ENCODE data around the gene PAX5. TPM values are rescaled to one million over a fixed set of nuclear protein-coding genes. Genes with fewer than 3 reads are reported as not detected.

Gene PAX5
- total RNA-seq, 1 experiment from 2014 or later, result 6.6 TPM

GRCh38 chr9:36968574-36969215 is 65.4 kb downstream of the PAX5 start (continued):
- TF ChIP-seq AFF4 (CRISPR knock-in tag; IDR thresholded peaks at IDR 0.05; ENCODE audit: borderline replicate concordance) (no peak), ARID4B (CRISPR knock-in tag; IDR thresholded peaks at IDR 0.05; ENCODE audit: borderline replicate concordance) (no peak), HMGA2 (CRISPR knock-in tag; IDR thresholded peaks at IDR 0.05) (no peak)

GRCh38 chr9:36967997-36968396 is 66.1 kb downstream of the PAX5 start:
- TF ChIP-seq IRF1 (CRISPR knock-in tag; IDR thresholded peaks at IDR 0.05), result no peak
- TF ChIP-seq FOXK1 (CRISPR knock-in tag; IDR thresholded peaks at IDR 0.05), result no peak
- no peak for TF ChIP-seq FOXP1 (CRISPR knock-in tag; IDR thresholded peaks at IDR 0.05; ENCODE audit: borderline replicate concordance)
- no peak for TF ChIP-seq NR1H2 (CRISPR knock-in tag; IDR thresholded peaks at IDR 0.05)
- no peak for TF ChIP-seq STAT6 (CRISPR knock-in tag; conservative IDR thresholded peaks at IDR 0.05; ENCODE audit: low read depth)
- no peak for TF ChIP-seq AFF4 (CRISPR knock-in tag; IDR thresholded peaks at IDR 0.05; ENCODE audit: borderline replicate concordance)
- TF ChIP-seq USF1 (CRISPR knock-in tag; IDR thresholded peaks at IDR 0.05), result no peak
- TF ChIP-seq MYBL2 (CRISPR knock-in tag; IDR thresholded peaks at IDR 0.05), result no peak
- ATAC-seq (no peak), DNase-seq (ENCODE audit: low spot score) (no peak)
- Mint-ChIP-seq H3K9me3 (no peaks in the 10 kb centered on the region), H3K36me3 (no peaks in the 10 kb centered on the region), H3K4me3 (no peak overlapping the region), H3K27ac (no peak overlapping the region), H3K4me1 (no peaks in the 10 kb centered on the region), H3K27me3 (ENCODE audit: low read depth) (no peaks in the 10 kb centered on the region)
- CTCF ChIA-PET, result interaction anchor here (0.9 to 4.9 kb wide), 8 partner anchors 9 to 113 kb away, joined by 3 to 37 read pairs (median 8); no protein-coding TSS in a partner anchor
- POLR2A ChIA-PET, result no interaction called here

All from WTC11 (cell line).